ENCODE data around the gene PCDH9.

GRCh38 chr13:66305961-66306617 is 924.0 kb downstream of the PCDH9 start:
- TF ChIP-seq CTCF (IDR thresholded peaks at IDR 0.05; ENCODE audit: low read depth, low read length) (no peak), MYC (IDR thresholded peaks at IDR 0.05; ENCODE audit: low read depth, low read length) (no peak), POLR2A (IDR thresholded peaks at IDR 0.05; ENCODE audit: extremely low read depth, insufficient read length) (no peak)
